A673 (cell line): Measurements from ENCODE around the gene ESRRG. TPM values are rescaled to one million over a fixed set of nuclear protein-coding genes. Genes with fewer than 3 reads are reported as not detected.

ENCODE experiments used
- BruUV-seq: library from RNA; stranded (reverse); fragments of 400-500 nt; replicated peaks from 2 replicates; lab custom pipeline; 2021; lab: Mats Ljungman, UMichigan
- CTCF ChIA-PET: fragments of 300-600 bp; sonication (Branson Sonifier 250); formaldehyde crosslinking; loops from one replicate; lab custom pipeline; 2022; ENCODE audit warnings: antibody characterized with exemption; lab: Charles Lee
- POLR2A ChIA-PET: fragments of 300-600 bp; sonication (Branson Sonifier 250); formaldehyde crosslinking; loops from one replicate; lab custom pipeline; 2022; ENCODE audit warnings: antibody characterized with exemption; ENCODE audit not compliant: low non-redundant PET; lab: Charles Lee
- DNase-seq: peaks from one replicate; pipeline ENCODE4 v3.0.0-alpha.2; 2015; ENCODE audit warnings: low spot score
- H3K27ac ChIP-seq: fragments of 200-600 bp; sonication (generic); 2 replicates; pipeline ENCODE4 v1.5.1; 2016; ENCODE audit warnings: mixed run types, low read depth, mild to moderate bottlenecking, mixed read lengths, antibody characterized with exemption, low read length; ENCODE audit not compliant: poor library complexity, severe bottlenecking
- H3K27me3 ChIP-seq: fragments of 200-600 bp; sonication (generic); replicated peaks from 2 replicates; pipeline ENCODE4 v1.6.1; 2017; ENCODE audit warnings: mixed run types, low read depth, mild to moderate bottlenecking, mixed read lengths, antibody characterized with exemption, low read length; ENCODE audit not compliant: insufficient read depth, poor library complexity
- H3K36me3 ChIP-seq: fragments of 200-600 bp; sonication (generic); 2 replicates; pipeline ENCODE4 v1.6.1; 2016; ENCODE audit warnings: mixed run types, mild to moderate bottlenecking, mixed read lengths, antibody characterized with exemption, low read length; ENCODE audit not compliant: insufficient read depth, poor library complexity, severe bottlenecking
- H3K4me1 ChIP-seq: fragments of 200-600 bp; sonication (generic); 2 replicates; pipeline ENCODE4 v1.6.1; 2017; ENCODE audit warnings: mixed run types, mild to moderate bottlenecking, mixed read lengths, antibody characterized with exemption, low read length; ENCODE audit not compliant: insufficient read depth, poor library complexity, severe bottlenecking
- H3K4me3 ChIP-seq: fragments of 200-600 bp; sonication (generic); 2 replicates; pipeline ENCODE4 v1.5.1; 2016; ENCODE audit warnings: low read depth, mixed run types, mild to moderate bottlenecking, mixed read lengths, low read length; ENCODE audit not compliant: poor library complexity, severe bottlenecking
- H3K9me3 ChIP-seq: fragments of 200-600 bp; sonication (generic); 2 replicates; pipeline ENCODE4 v1.6.1; 2016; ENCODE audit warnings: mixed run types, low read depth, mild to moderate bottlenecking, mixed read lengths, antibody characterized with exemption, low read length; ENCODE audit not compliant: poor library complexity, severe bottlenecking
- EZH2 ChIP-seq: fragments of 200-600 bp; sonication (generic); IDR thresholded peaks from 2 replicates; pipeline ENCODE4 v1.6.1; 2017; ENCODE audit warnings: borderline replicate concordance, low read depth, mild to moderate bottlenecking, mixed read lengths, antibody characterized with exemption, low read length; ENCODE audit not compliant: poor library complexity, severe bottlenecking
- intact Hi-C: fragments of 100-400 bp; cut with micrococcal nuclease; formaldehyde crosslinking; loops from one replicate; pipeline ENCODE4 v1.10.0; 2022; ENCODE audit not compliant: unreplicated experiment
- total RNA-seq: library from RNA; stranded (reverse); gene quantifications from 2 replicates; pipeline ENCODE4 v1.2.3, GENCODE V29; 2021
- TF ChIP-seq, protein P1 (sequence below): fragments of 300-800, 200-600 bp; sonication (generic); conservative IDR thresholded peaks from 2 replicates; pipeline ENCODE4 v1.5.1; 2017; ENCODE audit warnings: low read depth, mild to moderate bottlenecking, antibody characterized with exemption, low read length, moderate library complexity, mixed read lengths

Gene ESRRG
- total RNA-seq, 1 experiment from 2014 or later, result not detected

DNA sequence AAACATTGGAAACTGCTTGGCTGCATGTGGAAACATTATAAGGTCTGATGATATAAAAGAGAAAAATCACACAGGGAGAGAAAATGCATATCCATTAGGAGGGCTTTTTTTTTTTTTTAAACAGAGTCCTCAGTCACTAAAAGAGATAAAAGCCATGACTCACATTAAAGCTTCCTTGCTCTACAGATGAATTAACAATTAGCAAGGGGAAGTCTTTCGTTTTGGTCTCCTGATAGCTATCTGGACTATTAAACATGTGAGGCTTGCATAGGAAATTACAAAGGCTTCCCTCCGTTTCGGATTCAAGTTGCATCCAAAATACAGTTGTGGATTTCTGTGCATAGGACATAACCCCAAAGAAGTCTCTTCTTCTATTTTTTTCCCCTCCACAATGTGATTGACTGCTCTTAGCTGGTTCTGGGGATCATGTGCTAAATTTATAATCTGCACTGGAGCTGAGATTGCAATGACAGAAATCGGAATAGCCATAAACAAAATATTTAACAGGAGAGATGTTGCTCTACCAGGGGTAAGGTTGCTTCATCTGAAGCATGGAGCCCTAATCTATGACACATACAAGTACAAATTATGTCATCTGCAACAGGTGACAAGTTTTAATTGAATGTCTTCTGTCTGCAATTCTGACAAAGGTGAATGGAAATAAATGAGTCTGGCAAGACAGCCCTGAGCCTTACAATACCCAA is 146.8 kb downstream of the ESRRG start:
- Histone ChIP-seq H3K27me3 (peaks cover 21% of the 10 kb centered on the region), H3K27ac (no peak overlapping the region), H3K4me1 (no peaks in the 10 kb centered on the region), H3K36me3 (no peaks in the 10 kb centered on the region), H3K9me3 (no peaks in the 10 kb centered on the region), H3K4me3 (no peak overlapping the region)
- ChIA-PET POLR2A (no interaction called here), CTCF (interaction anchor here (0.7 kb wide), 1 partner anchor 217 kb away, joined by 3 read pairs; no protein-coding TSS in a partner anchor)
- intact Hi-C loops, result loop anchor here (5.0 kb wide), 1 partner anchor 269 kb away; no protein-coding TSS in a partner anchor
- no TSS peak for BruUV-seq
- peak; percentile 13 for DNase-seq
- no peak for TF ChIP-seq EZH2
- TF ChIP-seq, protein P1, sequence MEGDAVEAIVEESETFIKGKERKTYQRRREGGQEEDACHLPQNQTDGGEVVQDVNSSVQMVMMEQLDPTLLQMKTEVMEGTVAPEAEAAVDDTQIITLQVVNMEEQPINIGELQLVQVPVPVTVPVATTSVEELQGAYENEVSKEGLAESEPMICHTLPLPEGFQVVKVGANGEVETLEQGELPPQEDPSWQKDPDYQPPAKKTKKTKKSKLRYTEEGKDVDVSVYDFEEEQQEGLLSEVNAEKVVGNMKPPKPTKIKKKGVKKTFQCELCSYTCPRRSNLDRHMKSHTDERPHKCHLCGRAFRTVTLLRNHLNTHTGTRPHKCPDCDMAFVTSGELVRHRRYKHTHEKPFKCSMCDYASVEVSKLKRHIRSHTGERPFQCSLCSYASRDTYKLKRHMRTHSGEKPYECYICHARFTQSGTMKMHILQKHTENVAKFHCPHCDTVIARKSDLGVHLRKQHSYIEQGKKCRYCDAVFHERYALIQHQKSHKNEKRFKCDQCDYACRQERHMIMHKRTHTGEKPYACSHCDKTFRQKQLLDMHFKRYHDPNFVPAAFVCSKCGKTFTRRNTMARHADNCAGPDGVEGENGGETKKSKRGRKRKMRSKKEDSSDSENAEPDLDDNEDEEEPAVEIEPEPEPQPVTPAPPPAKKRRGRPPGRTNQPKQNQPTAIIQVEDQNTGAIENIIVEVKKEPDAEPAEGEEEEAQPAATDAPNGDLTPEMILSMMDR, result no peak

DNA sequence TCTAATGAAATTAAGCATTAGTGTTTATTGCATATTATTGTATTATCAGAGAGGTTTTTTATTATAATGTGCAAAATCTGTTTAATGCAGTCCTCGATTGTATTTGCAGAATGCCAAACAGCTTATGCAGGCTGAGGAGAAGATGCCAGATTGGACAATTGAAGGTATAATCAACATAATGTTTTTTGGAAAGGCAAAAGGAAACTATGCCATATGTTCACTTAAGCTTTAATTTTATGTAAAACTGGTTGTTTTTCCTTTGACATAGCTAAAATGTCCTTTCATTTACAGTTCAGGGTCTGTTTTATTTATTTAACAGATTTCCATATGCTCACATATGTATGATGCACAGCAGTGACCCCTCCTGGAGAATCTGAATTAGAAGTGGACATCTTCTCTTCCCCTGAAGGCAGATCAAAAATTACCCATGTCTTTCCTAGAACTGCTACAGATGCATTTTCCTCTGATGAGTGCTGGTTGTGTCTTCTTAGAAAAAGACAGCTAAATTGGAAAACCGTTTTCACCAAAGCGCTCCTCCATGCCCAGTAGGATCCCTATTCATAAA is 156.5 kb downstream of the ESRRG start:
- peak; percentile 41 for DNase-seq
- intact Hi-C loops, result loop anchor here (5.0 to 10.0 kb wide), 2 partner anchors 254 to 572 kb away; no protein-coding TSS in a partner anchor
- H3K27me3 ChIP-seq, result peaks cover 66% of the 10 kb centered on the region
- no peaks in the 10 kb centered on the region for H3K4me1 ChIP-seq
- no peaks in the 10 kb centered on the region for H3K9me3 ChIP-seq
- ChIA-PET CTCF (no interaction called here), POLR2A (no interaction called here)
- H3K4me3 ChIP-seq, result no peak overlapping the region
- no peak overlapping the region for H3K27ac ChIP-seq
- no TSS peak for BruUV-seq
- no peak for TF ChIP-seq EZH2
- TF ChIP-seq, protein P1, result peak; percentile 56
- H3K36me3 ChIP-seq, result no peaks in the 10 kb centered on the region

GRCh38 chr1:216563087-216563486 is 160.1 kb downstream of the ESRRG start:
- no peak for DNase-seq
- Histone ChIP-seq H3K4me1 (no peaks in the 10 kb centered on the region), H3K36me3 (no peaks in the 10 kb centered on the region), H3K4me3 (no peak overlapping the region), H3K9me3 (no peaks in the 10 kb centered on the region), H3K27me3 (peaks cover 52% of the 10 kb centered on the region), H3K27ac (no peak overlapping the region)
- intact Hi-C loops, result loop anchor here (10.0 kb wide), 1 partner anchor 568 kb away; no protein-coding TSS in a partner anchor
- CTCF ChIA-PET, result no interaction called here
- TF ChIP-seq EZH2, result peak; percentile 49
- TF ChIP-seq, protein P1, result no peak
- BruUV-seq, result no TSS peak
- POLR2A ChIA-PET, result no interaction called here
